AML-193 (cell line): ENCODE results near the gene HS3ST6.
"Not testable (repeated sequence)": the region's sequence is repeated elsewhere in the genome, so short reads cannot be mapped to it uniquely, and the experiment has no call there.

ENCODE experiments used
- DNase-seq, 2 experiments: peaks; one replicate each; lab custom pipeline; 2025; lab: John Stamatoyannopoulos, UW

HS3ST6 gene

GRCh38 chr16:1946495-1947368, 28.5 kb upstream of the HS3ST6 start:
- no peak for DNase-seq

GRCh38 chr16:1945559-1946391, 27.6 kb upstream of the HS3ST6 start:
- no peak for DNase-seq

DNA sequence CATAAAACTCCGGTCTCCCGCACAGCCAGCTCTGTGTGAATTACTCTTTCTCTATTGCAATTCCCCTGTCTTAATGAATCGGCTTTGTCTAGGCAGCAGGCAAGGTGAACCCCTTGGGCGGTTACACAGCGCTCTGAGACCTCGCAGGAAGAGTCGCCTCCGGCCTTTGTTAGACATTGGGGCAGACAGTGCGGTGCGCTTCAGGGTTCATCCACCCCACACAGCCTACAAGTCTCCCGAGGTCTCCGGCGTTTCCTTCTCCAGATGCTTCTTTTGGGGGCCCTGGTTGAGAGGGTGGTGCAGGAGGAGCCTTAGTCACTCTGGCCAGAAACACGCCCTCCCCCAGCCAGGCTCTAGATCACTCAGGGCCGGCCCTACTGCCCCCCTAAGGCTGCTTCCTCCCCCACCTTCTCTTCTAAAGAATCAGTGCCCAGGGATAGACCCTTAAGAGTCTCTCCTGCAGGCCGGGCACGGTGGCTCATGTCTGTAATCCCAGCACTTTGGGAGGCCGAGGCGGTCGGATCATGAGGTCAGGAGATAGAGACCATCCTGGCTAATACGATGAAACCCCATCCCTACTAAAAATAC, 26.5 kb upstream of the HS3ST6 start:
- no peak for DNase-seq

DNA sequence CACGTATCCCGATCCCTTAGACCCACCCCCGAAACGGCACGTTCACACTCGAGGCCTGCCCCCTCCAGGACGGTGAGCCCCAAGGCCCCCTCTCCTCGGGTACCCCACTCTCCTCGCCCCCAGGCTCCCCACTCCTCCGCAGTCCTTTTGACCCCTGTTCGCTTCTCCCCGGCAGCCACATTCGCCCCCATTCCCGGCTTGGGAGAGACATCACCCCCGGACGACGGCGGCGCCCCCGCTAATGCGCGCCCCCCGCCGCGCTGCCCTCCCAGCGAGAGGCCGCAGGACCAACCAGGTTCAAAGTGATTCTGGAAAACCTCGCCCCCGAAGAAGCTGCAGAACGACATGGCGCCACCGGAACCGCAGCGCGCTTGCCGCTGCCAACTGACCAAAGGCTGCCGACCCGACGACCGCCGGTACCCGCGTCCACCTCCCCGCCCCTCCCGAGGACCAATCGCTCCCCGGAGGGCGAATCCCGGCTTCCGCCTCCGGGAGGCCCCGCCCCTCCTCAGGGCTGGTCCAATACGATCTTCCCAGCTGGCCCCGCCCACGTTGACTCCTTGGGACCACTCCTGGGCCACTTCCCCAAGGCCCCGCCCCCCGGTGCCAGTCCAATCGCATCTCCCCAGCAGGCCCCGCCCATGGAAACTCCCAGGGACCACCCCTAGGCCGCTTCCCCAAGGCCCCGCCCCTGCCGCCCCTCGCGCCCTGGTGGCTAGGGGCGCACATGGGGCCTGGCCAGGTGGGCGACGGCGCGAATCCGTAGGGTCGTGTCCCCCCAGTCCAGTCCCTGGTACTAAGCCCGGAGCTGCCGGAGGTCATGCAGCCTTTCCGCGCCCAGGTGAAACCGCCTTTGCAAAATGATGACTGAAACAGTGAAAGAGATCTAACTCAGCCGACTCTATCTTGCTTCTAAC, 24.9 kb upstream of the HS3ST6 start, which contains the start of gene MSRB1:
TSS of gene MSRB1 (minus strand) at position 390 of the 917 bp plus-strand sequence. CDS start at position 347, 43 bp downstream.
- peak; percentile 95 to 97 for DNase-seq

DNA sequence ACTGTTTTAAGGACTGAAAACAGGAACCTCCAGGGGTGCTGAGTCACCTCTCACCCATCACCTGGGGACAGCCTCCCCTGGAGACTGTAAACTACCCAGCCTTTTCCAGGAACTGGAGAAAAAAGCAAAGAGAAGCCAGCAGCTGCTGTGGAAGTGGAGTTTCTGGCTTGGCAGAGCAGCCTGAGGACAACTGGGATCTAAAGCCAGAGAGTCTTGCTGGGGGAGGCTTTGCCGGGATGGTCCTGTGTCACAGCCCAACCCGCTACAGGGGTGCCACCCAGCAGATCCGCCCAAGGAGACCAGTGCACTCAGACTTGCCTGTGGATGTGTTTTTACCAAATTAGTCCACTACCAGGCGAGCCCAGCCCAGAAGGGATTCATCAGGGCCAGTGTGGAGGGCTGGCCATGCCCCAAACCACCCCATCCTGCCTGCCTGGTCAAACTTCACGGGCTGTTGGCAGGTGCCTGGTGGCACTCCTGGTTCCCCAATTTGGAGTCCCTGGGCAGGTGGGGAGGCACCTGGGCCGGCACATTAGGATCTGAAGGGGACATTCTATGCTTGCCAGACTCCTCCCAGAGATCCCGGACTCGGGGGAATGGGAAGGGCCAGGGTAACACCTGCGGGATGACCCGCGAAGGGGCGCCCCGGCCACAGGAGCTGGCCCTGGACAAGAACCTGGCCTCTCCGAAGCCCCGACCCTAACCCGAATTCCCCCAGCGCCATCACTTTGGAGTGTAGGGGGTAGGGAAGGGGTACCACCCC, 24.0 kb upstream of the HS3ST6 start:
- DNase-seq: peak; percentile 66 to 74

DNA sequence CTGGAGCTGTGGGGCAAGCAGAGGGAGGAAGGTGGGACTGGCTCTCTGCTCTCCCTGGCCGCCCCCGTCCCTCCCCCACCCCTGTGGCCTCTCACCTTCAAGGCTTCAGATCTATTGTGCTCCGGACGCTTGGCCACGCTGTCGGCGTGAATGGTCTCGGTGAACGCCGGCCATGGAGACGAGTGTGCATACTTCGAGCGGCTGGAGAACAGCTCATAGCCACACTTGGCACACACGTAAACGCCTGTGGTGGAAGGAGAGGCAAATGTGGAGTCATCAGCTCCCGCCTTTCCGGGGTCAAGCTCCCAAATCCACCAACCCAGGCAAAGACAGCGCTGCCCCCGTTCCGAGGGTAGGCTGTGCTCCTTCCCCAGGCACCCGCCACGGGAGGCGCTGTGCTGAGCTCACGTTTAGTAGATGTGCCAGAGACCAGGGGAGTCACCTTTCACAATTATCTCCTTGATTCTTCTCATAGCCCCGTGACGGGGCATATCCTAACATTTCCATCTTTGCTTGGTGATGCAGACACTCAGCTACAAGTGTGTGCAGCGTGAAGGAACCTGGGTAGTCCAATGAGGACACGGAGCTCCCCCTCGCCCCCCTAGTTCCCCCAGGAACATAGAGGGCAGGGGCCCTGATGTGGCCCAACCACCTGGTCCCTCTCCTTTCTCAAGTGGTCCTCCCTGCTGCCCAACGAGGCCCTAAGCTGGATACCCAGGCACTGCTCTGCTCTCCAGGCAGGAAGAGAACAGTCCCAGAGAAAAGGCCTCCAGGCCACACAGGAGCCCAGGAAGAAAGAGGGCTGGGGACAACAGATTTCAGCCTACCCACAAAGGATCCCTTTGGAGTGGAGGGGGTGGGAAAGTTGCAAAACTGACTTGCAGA, 23.2 kb upstream of the HS3ST6 start:
- no peak for DNase-seq

- DNase-seq: no peak
Measured at GRCh38 chr16:1940273-1941161, 22.3 kb upstream of the HS3ST6 start.

- not testable (repeated sequence) for DNase-seq
Measured at GRCh38 chr16:1939833-1940232, 21.6 kb upstream of the HS3ST6 start.

GRCh38 chr16:1938910-1939309, 20.7 kb upstream of the HS3ST6 start:
- DNase-seq: no peak

- DNase-seq: peak; percentile 63 to 81
Measured at GRCh38 chr16:1938316-1938715, 20.1 kb upstream of the HS3ST6 start.

- no peak for DNase-seq
Measured at GRCh38 chr16:1936945-1937479, 18.8 kb upstream of the HS3ST6 start.

DNA sequence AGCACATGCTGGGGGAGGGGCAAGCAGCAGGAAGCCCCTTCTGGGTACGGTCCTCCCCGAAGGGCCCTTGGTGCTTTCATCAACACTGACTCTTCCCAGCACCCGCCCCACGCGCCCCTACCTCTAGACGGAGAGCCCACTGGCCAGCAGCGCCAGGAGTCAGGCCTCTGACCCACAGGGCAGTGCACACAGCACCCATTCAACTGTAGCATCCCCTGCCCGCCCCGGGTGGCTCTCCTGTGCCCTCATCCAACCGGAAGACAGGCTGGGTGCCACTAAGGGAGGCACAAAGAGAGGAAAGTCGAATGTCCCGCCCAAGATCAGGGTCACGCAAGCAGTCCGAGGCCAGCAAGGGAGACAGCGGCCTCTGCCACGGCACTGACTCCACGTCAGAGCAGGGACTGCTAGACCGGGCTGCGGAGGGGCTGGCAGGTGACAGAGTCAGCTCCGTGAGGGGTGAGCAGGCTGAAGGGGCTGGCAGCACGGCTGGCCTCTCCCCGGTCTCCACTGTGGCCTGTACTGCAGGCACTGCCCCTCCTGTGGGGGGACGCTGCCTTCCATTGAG, 15.0 kb upstream of the HS3ST6 start:
- DNase-seq: no peak

DNA sequence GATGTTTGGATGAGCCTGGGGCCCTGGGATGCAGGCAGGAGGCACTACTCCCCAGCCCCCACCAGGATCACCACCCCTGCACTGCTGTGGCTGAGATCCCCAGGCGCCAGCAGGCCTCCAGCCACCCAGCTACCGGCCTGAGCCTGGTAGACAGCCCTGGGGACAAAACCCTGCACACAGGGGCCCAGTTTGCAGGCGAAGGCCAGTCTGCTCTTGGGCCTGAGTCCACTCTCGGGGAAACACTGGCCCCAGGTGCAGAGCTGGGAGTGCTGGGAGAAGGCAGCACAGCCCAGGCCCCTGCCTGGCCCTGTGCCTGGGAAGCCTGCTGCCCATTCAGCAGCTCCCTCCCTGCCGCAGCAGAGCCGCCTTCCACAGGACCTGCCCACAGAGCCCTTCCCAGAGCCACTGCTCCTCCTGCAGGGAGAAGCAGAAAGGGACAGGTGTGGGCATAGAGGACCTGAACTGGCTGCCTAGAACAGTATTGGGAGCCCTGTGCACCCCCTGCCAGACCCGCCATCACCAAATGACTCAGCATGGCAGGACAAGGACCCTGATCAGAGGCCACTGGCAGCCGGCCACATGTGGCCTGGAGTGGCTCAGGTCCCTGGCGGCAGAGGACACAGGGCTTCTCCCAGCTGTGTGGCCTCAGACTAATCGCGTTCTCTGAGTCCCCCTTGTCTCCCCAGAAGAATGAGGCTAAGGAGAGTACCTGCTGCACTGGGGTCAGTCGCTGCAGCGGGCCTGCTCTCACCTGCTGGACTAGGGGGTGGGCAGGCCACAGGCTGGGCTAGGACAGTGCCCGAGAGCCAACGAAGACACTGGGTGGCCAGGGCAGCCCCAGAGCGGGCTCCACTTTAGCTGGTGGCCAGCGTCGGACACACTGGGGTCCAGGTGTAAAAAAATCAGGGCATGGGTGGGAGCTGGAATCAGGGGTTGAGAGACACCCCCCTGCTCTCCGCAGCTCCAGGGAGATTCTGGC, 14.1 kb upstream of the HS3ST6 start:
- DNase-seq: no peak

GRCh38 chr16:1930338-1930720, 12.1 kb upstream of the HS3ST6 start:
- DNase-seq: no peak

DNA sequence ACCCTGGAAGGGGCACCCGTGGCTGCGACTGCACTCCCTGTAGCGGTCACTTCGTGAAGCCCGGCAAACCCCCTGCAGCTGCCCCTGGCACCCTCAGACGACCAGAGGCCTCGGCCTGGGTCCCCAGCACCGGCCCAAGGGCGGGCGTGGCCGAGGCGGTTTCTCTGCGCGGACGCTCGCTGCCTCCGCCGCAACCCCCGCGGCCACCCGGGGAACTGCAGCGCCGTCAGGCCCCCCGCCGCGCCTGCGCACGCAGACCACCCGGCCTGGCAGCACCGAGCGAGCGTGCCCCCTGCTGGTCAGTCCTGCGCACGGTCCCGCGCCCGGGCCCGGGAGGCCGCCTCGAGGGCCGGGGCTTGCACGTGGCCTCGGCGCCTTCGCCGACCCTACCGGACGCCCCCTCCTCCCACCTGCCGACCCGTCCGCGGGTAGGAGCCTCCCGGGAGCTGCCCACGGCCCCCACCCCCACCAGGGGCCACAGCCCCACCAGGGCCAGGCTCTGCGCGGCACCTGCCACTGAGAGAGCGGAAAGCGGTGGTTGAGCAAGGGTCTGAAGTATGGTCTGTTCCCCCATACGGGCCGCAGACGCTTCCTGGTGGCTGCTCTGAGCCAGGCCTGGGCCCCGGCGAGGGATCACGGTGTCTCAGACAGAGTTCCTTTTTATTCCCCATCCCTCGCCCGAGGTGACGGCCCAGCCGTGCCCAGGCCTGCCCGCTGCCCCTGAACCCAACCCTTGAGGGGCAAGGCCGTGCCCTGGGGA, 11.5 kb upstream of the HS3ST6 start:
- peak; percentile 73 to 76 for DNase-seq

DNA sequence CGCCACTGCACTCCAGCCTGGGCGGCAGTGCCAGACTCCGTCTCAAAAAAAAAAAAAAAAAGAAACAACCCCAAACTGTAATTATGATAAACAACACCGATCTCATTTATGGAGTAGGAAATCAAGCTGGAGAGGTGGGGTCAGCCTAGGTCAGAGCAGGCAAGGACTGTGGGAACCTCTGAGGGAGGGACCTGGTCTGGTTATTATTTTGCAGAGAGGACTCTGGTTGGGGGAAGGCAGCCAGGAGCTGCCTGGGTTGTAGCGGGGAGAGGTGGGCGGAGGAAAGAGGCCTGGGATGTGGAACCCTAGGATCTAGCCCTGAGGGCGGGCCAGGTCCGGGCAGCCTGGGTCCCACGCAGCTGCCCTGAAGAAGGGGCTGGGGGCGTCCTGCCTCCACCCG, 10.9 kb upstream of the HS3ST6 start:
- DNase-seq: peak in 1 of 2 experiments; percentile 10
